OCI-LY3 (cell line): ENCODE data around the gene PRPF6.

Experiments used
- EZH2phosphoT487 ChIP-seq: fragments of 200-600 bp; shearing (Covaris generic); IDR thresholded peaks from 2 replicates; pipeline ENCODE4 v1.6.1; 2018; ENCODE audit warnings: antibody characterized with exemption, mixed run types, low read depth
- TF ChIP-seq, protein P1 (sequence below): fragments of 200-600, 300-600 bp; sonication (generic); IDR thresholded peaks from 2 replicates; pipeline ENCODE4 v1.5.1; 2014; ENCODE audit warnings: antibody characterized with exemption, low read length, low read depth

DNA sequence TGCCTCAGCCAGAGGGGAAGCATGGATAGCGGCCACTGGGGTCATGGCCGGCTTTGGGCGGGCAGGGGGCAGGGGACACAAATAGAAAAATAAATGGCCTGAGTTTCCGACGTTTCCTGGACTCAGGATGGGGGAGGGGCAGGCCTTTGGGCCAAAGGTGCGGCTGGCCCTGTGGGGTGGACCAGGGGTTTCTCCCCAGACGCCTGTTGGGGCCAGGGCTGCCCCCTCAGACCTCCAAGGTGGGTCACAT lies 75.6 kb downstream of the PRPF6 start:
- TF ChIP-seq, protein P1, sequence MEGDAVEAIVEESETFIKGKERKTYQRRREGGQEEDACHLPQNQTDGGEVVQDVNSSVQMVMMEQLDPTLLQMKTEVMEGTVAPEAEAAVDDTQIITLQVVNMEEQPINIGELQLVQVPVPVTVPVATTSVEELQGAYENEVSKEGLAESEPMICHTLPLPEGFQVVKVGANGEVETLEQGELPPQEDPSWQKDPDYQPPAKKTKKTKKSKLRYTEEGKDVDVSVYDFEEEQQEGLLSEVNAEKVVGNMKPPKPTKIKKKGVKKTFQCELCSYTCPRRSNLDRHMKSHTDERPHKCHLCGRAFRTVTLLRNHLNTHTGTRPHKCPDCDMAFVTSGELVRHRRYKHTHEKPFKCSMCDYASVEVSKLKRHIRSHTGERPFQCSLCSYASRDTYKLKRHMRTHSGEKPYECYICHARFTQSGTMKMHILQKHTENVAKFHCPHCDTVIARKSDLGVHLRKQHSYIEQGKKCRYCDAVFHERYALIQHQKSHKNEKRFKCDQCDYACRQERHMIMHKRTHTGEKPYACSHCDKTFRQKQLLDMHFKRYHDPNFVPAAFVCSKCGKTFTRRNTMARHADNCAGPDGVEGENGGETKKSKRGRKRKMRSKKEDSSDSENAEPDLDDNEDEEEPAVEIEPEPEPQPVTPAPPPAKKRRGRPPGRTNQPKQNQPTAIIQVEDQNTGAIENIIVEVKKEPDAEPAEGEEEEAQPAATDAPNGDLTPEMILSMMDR = no peak
- TF ChIP-seq EZH2phosphoT487 = no peak
